ENCODE measurements around the gene CCDC185.
"Not testable (repeated sequence)": the region's sequence is repeated elsewhere in the genome, so short reads cannot be mapped to it uniquely, and the experiment has no call there.

The CCDC185 gene

DNA sequence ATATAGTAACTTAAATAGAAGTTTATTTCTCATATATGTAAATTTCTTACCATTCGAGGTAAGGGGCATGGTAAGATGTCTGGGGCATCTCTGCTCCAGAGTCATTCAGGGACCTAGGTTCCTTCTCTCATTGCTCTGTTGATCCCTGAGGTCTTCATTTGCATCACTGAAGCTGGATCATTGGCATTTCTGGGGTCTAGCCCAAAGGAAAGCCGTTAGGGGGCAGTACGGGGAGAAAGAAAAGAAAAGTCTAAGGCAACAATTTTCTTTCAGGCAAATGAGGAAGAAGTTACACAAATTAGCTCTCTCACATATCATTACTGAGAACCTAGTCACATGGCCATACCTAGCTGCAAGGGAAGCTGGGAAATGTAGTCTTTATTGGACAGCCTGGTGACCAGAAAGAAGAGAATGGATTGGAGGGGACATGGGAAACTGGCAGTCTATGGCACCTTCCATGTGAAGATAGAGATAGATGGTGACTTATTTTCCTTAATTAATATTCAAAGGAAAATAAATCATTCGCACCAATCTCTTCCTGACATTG is 19.1 kb upstream of the CCDC185 start:
- H3K4me3 ChIP-seq (replicated peaks; ENCODE audit: low read depth, low read length) = no peak overlapping the region
- DNase-seq (ENCODE audit: extremely low read depth, insufficient read length) = no peak
- H3K27me3 ChIP-seq (replicated peaks; ENCODE audit: control insufficient read depth, insufficient read depth, low read length) = no peaks in the 10 kb centered on the region
- H3K36me3 ChIP-seq (ENCODE audit: control insufficient read depth, insufficient read depth, low read length) = no peaks in the 10 kb centered on the region
- no peak for TF ChIP-seq CTCF (IDR thresholded peaks at IDR 0.05; ENCODE audit: insufficient read depth, low read length, poor library complexity, severe bottlenecking)

- Histone ChIP-seq H3K4me3 (replicated peaks; ENCODE audit: low read depth, low read length) (no peak overlapping the region), H3K27me3 (replicated peaks; ENCODE audit: control insufficient read depth, insufficient read depth, low read length) (no peaks in the 10 kb centered on the region), H3K36me3 (ENCODE audit: control insufficient read depth, insufficient read depth, low read length) (no peaks in the 10 kb centered on the region)
- no peak for TF ChIP-seq CTCF (IDR thresholded peaks at IDR 0.05; ENCODE audit: insufficient read depth, low read length, poor library complexity, severe bottlenecking)
- DNase-seq (ENCODE audit: extremely low read depth, insufficient read length) = no peak
These were observed 14.5 kb upstream of the CCDC185 start for GRCh38 chr1:223378754-223379153.

GRCh38 chr1:223386013-223386412 is 7.2 kb upstream of the CCDC185 start:
- no peaks in the 10 kb centered on the region for H3K36me3 ChIP-seq (ENCODE audit: control insufficient read depth, insufficient read depth, low read length)
- TF ChIP-seq CTCF (IDR thresholded peaks at IDR 0.05; ENCODE audit: insufficient read depth, low read length, poor library complexity, severe bottlenecking) = no peak
- DNase-seq (ENCODE audit: extremely low read depth, insufficient read length) = no peak
- no peaks in the 10 kb centered on the region for H3K27me3 ChIP-seq (replicated peaks; ENCODE audit: control insufficient read depth, insufficient read depth, low read length)
- no peak overlapping the region for H3K4me3 ChIP-seq (replicated peaks; ENCODE audit: low read depth, low read length)

DNA sequence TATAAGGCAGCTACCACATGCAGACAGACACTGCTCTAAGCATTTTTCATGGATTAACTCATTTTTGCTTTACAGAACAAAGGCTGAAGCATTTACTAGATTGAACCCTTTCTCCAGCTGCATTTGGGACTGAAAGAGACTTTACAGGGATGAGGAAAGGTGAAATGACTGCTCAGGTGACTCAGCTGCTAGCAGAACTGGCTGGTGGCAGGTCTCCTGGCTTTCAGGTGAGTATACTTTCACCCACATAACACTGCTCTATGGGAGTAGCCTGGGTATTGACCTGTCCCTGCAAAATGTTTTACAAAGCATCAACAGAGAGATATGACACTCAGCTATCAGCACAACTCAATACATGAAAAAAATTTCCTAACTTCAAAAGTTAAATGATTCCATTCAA is 2.6 kb upstream of the CCDC185 start:
- Histone ChIP-seq H3K4me3 (replicated peaks; ENCODE audit: low read depth, low read length) (no peak overlapping the region), H3K36me3 (ENCODE audit: control insufficient read depth, insufficient read depth, low read length) (no peaks in the 10 kb centered on the region), H3K27me3 (replicated peaks; ENCODE audit: control insufficient read depth, insufficient read depth, low read length) (no peaks in the 10 kb centered on the region)
- DNase-seq (ENCODE audit: extremely low read depth, insufficient read length) = no peak
- TF ChIP-seq CTCF (IDR thresholded peaks at IDR 0.05; ENCODE audit: insufficient read depth, low read length, poor library complexity, severe bottlenecking) = no peak

GRCh38 chr1:223394242-223394641 is 1.0 kb downstream of the CCDC185 start:
- TF ChIP-seq CTCF (IDR thresholded peaks at IDR 0.05; ENCODE audit: insufficient read depth, low read length, poor library complexity, severe bottlenecking) = no peak
- Histone ChIP-seq H3K27me3 (replicated peaks; ENCODE audit: control insufficient read depth, insufficient read depth, low read length) (no peaks in the 10 kb centered on the region), H3K4me3 (replicated peaks; ENCODE audit: low read depth, low read length) (no peak overlapping the region), H3K36me3 (ENCODE audit: control insufficient read depth, insufficient read depth, low read length) (no peaks in the 10 kb centered on the region)
- no peak for DNase-seq (ENCODE audit: extremely low read depth, insufficient read length)

GRCh38 chr1:223394706-223395105 is 1.5 kb downstream of the CCDC185 start:
- TF ChIP-seq CTCF (IDR thresholded peaks at IDR 0.05; ENCODE audit: insufficient read depth, low read length, poor library complexity, severe bottlenecking) = no peak
- H3K36me3 ChIP-seq (ENCODE audit: control insufficient read depth, insufficient read depth, low read length) = no peaks in the 10 kb centered on the region
- no peak for DNase-seq (ENCODE audit: extremely low read depth, insufficient read length)
- H3K4me3 ChIP-seq (replicated peaks; ENCODE audit: low read depth, low read length) = no peak overlapping the region
- H3K27me3 ChIP-seq (replicated peaks; ENCODE audit: control insufficient read depth, insufficient read depth, low read length) = no peaks in the 10 kb centered on the region

DNA sequence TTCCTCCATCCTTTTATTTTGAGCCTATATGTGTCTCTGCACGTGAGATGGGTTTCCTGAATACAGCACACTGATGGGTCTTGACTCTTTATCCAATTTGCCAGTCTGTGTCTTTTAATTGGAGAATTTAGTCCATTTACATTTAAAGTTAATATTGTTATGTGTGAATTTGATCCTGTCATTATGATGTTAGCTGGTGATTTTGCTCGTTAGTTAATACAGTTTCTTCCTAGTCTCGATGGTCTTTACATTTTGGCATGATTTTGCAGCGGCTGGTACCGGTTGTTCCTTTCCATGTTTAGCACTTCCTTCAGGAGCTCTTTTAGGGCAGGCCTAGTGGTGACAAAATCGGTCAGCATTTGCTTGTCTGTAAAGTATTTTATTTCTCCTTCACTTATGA is 6.2 kb downstream of the CCDC185 start:
- not testable (repeated sequence) for H3K36me3 ChIP-seq (ENCODE audit: control insufficient read depth, insufficient read depth, low read length); H3K27me3 ChIP-seq (replicated peaks; ENCODE audit: control insufficient read depth, insufficient read depth, low read length); DNase-seq (ENCODE audit: extremely low read depth, insufficient read length); H3K4me3 ChIP-seq (replicated peaks; ENCODE audit: low read depth, low read length)

All from GM06990 (cell line).